Fibroblast of lung (primary cell): Measurements from ENCODE around the gene MYL10. TPM values are rescaled to one million over a fixed set of nuclear protein-coding genes. Genes with fewer than 3 reads are reported as not detected.
A peak's percentile ranks its signal among the peaks of the same experiment; 100 is the strongest.

ENCODE experiments used
- DNase-seq, 2 donors: peaks; one replicate each; pipeline versions ENCODE4 v3.0.0 to v3.0.0-alpha.2; 2010; ENCODE audit warnings: low read depth in 2 of 2
- H2AFZ ChIP-seq: 2 replicates; pipeline ENCODE4 v1.5.1; 2012; ENCODE audit warnings: low read length, control low read depth, inconsistent platforms
- H3K27ac ChIP-seq: 2 replicates; pipeline ENCODE4 v1.5.1; 2011; ENCODE audit warnings: low read length, control low read depth; ENCODE audit not compliant: insufficient read depth
- H3K27me3 ChIP-seq: 2 replicates; pipeline ENCODE4 v1.5.1; 2011; ENCODE audit warnings: mild to moderate bottlenecking, low read length; ENCODE audit not compliant: control insufficient read depth, insufficient read depth
- H3K36me3 ChIP-seq: 2 replicates; pipeline ENCODE4 v1.5.1; 2011; ENCODE audit warnings: low read length; ENCODE audit not compliant: control insufficient read depth, insufficient read depth
- H3K4me1 ChIP-seq: 2 replicates; pipeline ENCODE4 v1.5.1; 2011; ENCODE audit warnings: low read length; ENCODE audit not compliant: control insufficient read depth, insufficient read depth; ENCODE audit errors: extremely low read depth
- H3K4me2 ChIP-seq: 2 replicates; pipeline ENCODE4 v1.5.1; 2011; ENCODE audit warnings: low read length, control low read depth; ENCODE audit not compliant: insufficient read depth; ENCODE audit errors: extremely low read depth
- H3K4me3 ChIP-seq, 4 experiments: fragments of 200-600 bp in 1 of 4; sonication (generic) in 1 of 4; replicated peaks in 1 of 4; 2 replicates each; pipeline ENCODE4 v1.5.1; 2011 to 2016; ENCODE audit warnings: low read length in 4 of 4, low read depth in 3 of 4, mild to moderate bottlenecking in 3 of 4, control low read depth in 2 of 4, inconsistent platforms in 1 of 4, mixed read lengths in 1 of 4; ENCODE audit not compliant: insufficient read depth in 1 of 4; ENCODE audit errors: control extremely low read depth in 1 of 4
- H3K79me2 ChIP-seq: 2 replicates; pipeline ENCODE4 v1.5.1; 2012; ENCODE audit warnings: mild to moderate bottlenecking, low read length, inconsistent platforms; ENCODE audit not compliant: control insufficient read depth, insufficient read depth
- H3K9ac ChIP-seq: 2 replicates; pipeline ENCODE4 v1.5.1; 2011; ENCODE audit warnings: mild to moderate bottlenecking, low read length, control low read depth; ENCODE audit not compliant: insufficient read depth
- H3K9me3 ChIP-seq: 2 replicates; pipeline ENCODE4 v1.5.1; 2012; ENCODE audit warnings: low read depth, low read length; ENCODE audit not compliant: control insufficient read depth, insufficient read depth
- H4K20me1 ChIP-seq: 2 replicates; pipeline ENCODE4 v1.5.1; 2011; ENCODE audit warnings: low read length; ENCODE audit not compliant: control insufficient read depth, insufficient read depth; ENCODE audit errors: extremely low read depth
- CTCF ChIP-seq, 2 donors: IDR thresholded peaks in 1 of 2; conservative IDR thresholded peaks in 1 of 2; 1 replicate in 1 of 2; 2 replicates in 1 of 2; pipeline ENCODE4 v1.5.1; 2011 to 2012; ENCODE audit warnings: low read length in 2 of 2, control low read depth in 1 of 2, inconsistent platforms in 1 of 2, low read depth in 1 of 2, mild to moderate bottlenecking in 1 of 2
- EZH2 ChIP-seq: IDR thresholded peaks from 2 replicates; pipeline ENCODE4 v1.5.1; 2012; ENCODE audit warnings: low read length, control low read depth, mild to moderate bottlenecking; ENCODE audit errors: missing control alignments
- polyA plus RNA-seq, 2 donors: library from polyadenylated mRNA; depleted of rRNA in 1 of 2; stranded (reverse) in 1 of 2; unstranded in 1 of 2; fragments of >200 nt; gene quantifications; 2 replicates each; pipeline ENCODE4 v1.2.1, GENCODE V29; 2011 to 2012; ENCODE audit warnings: missing spikeins in 1 of 2
- total RNA-seq: library from RNA; depleted of rRNA; stranded (reverse); fragments of >200 nt; gene quantifications from 2 replicates; pipeline ENCODE4 v1.2.1, GENCODE V29; 2014

The MYL10 gene
- total and polyA plus RNA-seq, 2 donors (not counting 1 experiment from before 2014, with no cell fraction given) = not detected

GRCh38 chr7:101615446-101615845 is 13.7 kb downstream of the MYL10 start:
- no peak overlapping the region for H3K4me3 ChIP-seq
- no peak overlapping the region for H3K27ac ChIP-seq
- H3K79me2 ChIP-seq = no peaks in the 10 kb centered on the region
- H4K20me1 ChIP-seq = no peaks in the 10 kb centered on the region
- no peaks in the 10 kb centered on the region for H3K27me3 ChIP-seq
- H3K9ac ChIP-seq = no peak overlapping the region
- TF ChIP-seq EZH2 = no peak
- no peak for TF ChIP-seq CTCF (conservative IDR thresholded peaks at IDR 0.05 in 1 of 2, IDR thresholded peaks at IDR 0.05 in 1 of 2; ENCODE audit: low read depth in 1 of 2, low read length in 2 of 2)
- DNase-seq = no peak
- no peaks in the 10 kb centered on the region for H3K4me1 ChIP-seq
- no peak overlapping the region for H2AFZ ChIP-seq
- H3K9me3 ChIP-seq = no peaks in the 10 kb centered on the region
- no peaks in the 10 kb centered on the region for H3K36me3 ChIP-seq
- no peak overlapping the region for H3K4me2 ChIP-seq

GRCh38 chr7:101614939-101615302 is 14.2 kb downstream of the MYL10 start:
- Histone ChIP-seq H4K20me1 (no peaks in the 10 kb centered on the region), H3K9ac (no peak overlapping the region), H3K4me3 (no peak overlapping the region), H3K79me2 (no peaks in the 10 kb centered on the region), H2AFZ (no peak overlapping the region), H3K4me1 (no peaks in the 10 kb centered on the region), H3K27ac (no peak overlapping the region), H3K4me2 (no peak overlapping the region), H3K9me3 (no peaks in the 10 kb centered on the region), H3K27me3 (no peaks in the 10 kb centered on the region), H3K36me3 (no peaks in the 10 kb centered on the region)
- TF ChIP-seq CTCF (conservative IDR thresholded peaks at IDR 0.05 in 1 of 2, IDR thresholded peaks at IDR 0.05 in 1 of 2; ENCODE audit: low read depth in 1 of 2, low read length in 2 of 2) = no peak
- no peak for TF ChIP-seq EZH2
- DNase-seq = peak in 1 of 2 donors; percentile 38

- DNase-seq = no peak
- TF ChIP-seq CTCF (conservative IDR thresholded peaks at IDR 0.05 in 1 of 2, IDR thresholded peaks at IDR 0.05 in 1 of 2; ENCODE audit: low read depth in 1 of 2, low read length in 2 of 2) (no peak), EZH2 (no peak)
- no peak overlapping the region for H3K27ac ChIP-seq
- no peak overlapping the region for H2AFZ ChIP-seq
- H3K4me3 ChIP-seq = no peak overlapping the region
- no peak overlapping the region for H3K9ac ChIP-seq
- no peak overlapping the region for H3K4me2 ChIP-seq
- H3K9me3 ChIP-seq = no peaks in the 10 kb centered on the region
- no peaks in the 10 kb centered on the region for H3K4me1 ChIP-seq
- H3K36me3 ChIP-seq = no peaks in the 10 kb centered on the region
- no peaks in the 10 kb centered on the region for H3K79me2 ChIP-seq
- no peaks in the 10 kb centered on the region for H4K20me1 ChIP-seq
- no peaks in the 10 kb centered on the region for H3K27me3 ChIP-seq
Measured at GRCh38 chr7:101614098-101614938, 14.8 kb downstream of the MYL10 start.
